ENCODE measurements around the gene LMX1B.

Gene LMX1B

GRCh38 chr9:126617823-126618165, 4.1 kb downstream of the LMX1B start:
- DNase-seq (ENCODE audit: low read depth in 2 of 2), result no peak

GRCh38 chr9:126618190-126618584, 4.5 kb downstream of the LMX1B start:
- no peak for DNase-seq (ENCODE audit: low read depth in 2 of 2)

GRCh38 chr9:126618585-126619360, 5.0 kb downstream of the LMX1B start:
- DNase-seq (ENCODE audit: low read depth in 2 of 2), result no peak

GRCh38 chr9:126619361-126620135, 5.8 kb downstream of the LMX1B start:
- no peak for DNase-seq (ENCODE audit: low read depth in 2 of 2)

- DNase-seq (ENCODE audit: low read depth in 2 of 2), result no peak
Measured at GRCh38 chr9:126620478-126620877, 6.8 kb downstream of the LMX1B start.

- no peak for DNase-seq (ENCODE audit: low read depth in 2 of 2)
Measured at GRCh38 chr9:126621061-126621918, 7.6 kb downstream of the LMX1B start.

- no peak for DNase-seq (ENCODE audit: low read depth in 2 of 2)
Measured at GRCh38 chr9:126621919-126622735, 8.4 kb downstream of the LMX1B start.

GRCh38 chr9:126623314-126623666, 9.6 kb downstream of the LMX1B start:
- DNase-seq (ENCODE audit: low read depth in 2 of 2), result no peak

GRCh38 chr9:126623667-126624478, 10.1 kb downstream of the LMX1B start:
- DNase-seq (ENCODE audit: low read depth in 2 of 2), result no peak

GRCh38 chr9:126624479-126624826, 10.7 kb downstream of the LMX1B start:
- DNase-seq (ENCODE audit: low read depth in 2 of 2), result no peak

GRCh38 chr9:126624912-126625311, 11.2 kb downstream of the LMX1B start:
- no peak for DNase-seq (ENCODE audit: low read depth in 2 of 2)

- no peak for DNase-seq (ENCODE audit: low read depth in 2 of 2)
Measured at GRCh38 chr9:126625329-126626126, 11.8 kb downstream of the LMX1B start.

- no peak for DNase-seq (ENCODE audit: low read depth in 2 of 2)
Measured at GRCh38 chr9:126626127-126626925, 12.6 kb downstream of the LMX1B start.

- DNase-seq (ENCODE audit: low read depth in 2 of 2), result no peak
Measured at GRCh38 chr9:126626926-126627233, 13.2 kb downstream of the LMX1B start.

- no peak for DNase-seq (ENCODE audit: low read depth in 2 of 2)
Measured at GRCh38 chr9:126628146-126628545, 14.4 kb downstream of the LMX1B start.

- no peak for DNase-seq (ENCODE audit: low read depth in 2 of 2)
Measured at GRCh38 chr9:126628969-126629674, 15.4 kb downstream of the LMX1B start.

- DNase-seq (ENCODE audit: low read depth in 2 of 2), result no peak
Measured at GRCh38 chr9:126630458-126631237, 16.9 kb downstream of the LMX1B start.

GRCh38 chr9:126631254-126631653, 17.5 kb downstream of the LMX1B start:
- no peak for DNase-seq (ENCODE audit: low read depth in 2 of 2)
